ENCODE results near the gene NOXA1. TPM values are rescaled to one million over a fixed set of nuclear protein-coding genes. Genes with fewer than 3 reads are reported as not detected.

NOXA1 gene
- total RNA-seq, 4 donors from 2014 or later = 3.1 to 5.6 (median 4.4) TPM

- no peak overlapping the region for H3K4me3 ChIP-seq (ENCODE audit: low read depth, poor library complexity, severe bottlenecking)
- 77 to 91% methylated on average over 11 to 12 of the region's 12 CpGs for WGBS, 2 donors
- TF ChIP-seq CTCF (IDR thresholded peaks at IDR 0.05) (no peak), POLR2A (IDR thresholded peaks at IDR 0.05) (no peak)
- peak in 1 of 2 donors; percentile 68 for DNase-seq (ENCODE audit: low spot score in 2 of 2)
- intact Hi-C loops (cut with DNase I; ENCODE audit: low total_unique reads) = no loop called here
Observed at GRCh38 chr9:137379761-137380161, 43.4 kb upstream of the NOXA1 start.

- no peak overlapping the region for H3K4me3 ChIP-seq (ENCODE audit: low read depth, poor library complexity, severe bottlenecking)
- TF ChIP-seq CTCF (IDR thresholded peaks at IDR 0.05) (no peak), POLR2A (IDR thresholded peaks at IDR 0.05) (no peak)
- DNase-seq (ENCODE audit: low spot score in 2 of 2) = no peak
- 80 to 91% methylated on average over 8 to 10 of the region's 16 CpGs for WGBS, 2 donors
- intact Hi-C loops (cut with DNase I; ENCODE audit: low total_unique reads) = no loop called here
Observed at GRCh38 chr9:137380171-137380570, 43.0 kb upstream of the NOXA1 start.

GRCh38 chr9:137380606-137381005, 42.6 kb upstream of the NOXA1 start:
- WGBS, 2 donors = 72 to 98% methylated on average over 4 of the region's 7 CpGs
- intact Hi-C loops (cut with DNase I; ENCODE audit: low total_unique reads) = no loop called here
- no peak overlapping the region for H3K4me3 ChIP-seq (ENCODE audit: low read depth, poor library complexity, severe bottlenecking)
- no peak for TF ChIP-seq POLR2A (IDR thresholded peaks at IDR 0.05)
- TF ChIP-seq CTCF (IDR thresholded peaks at IDR 0.05) = no peak
- DNase-seq (ENCODE audit: low spot score in 2 of 2) = peak in 1 of 2 donors; percentile 32

- no peak overlapping the region for H3K4me3 ChIP-seq (ENCODE audit: low read depth, poor library complexity, severe bottlenecking)
- 91% methylated on average over 53 of the region's 53 CpGs for WGBS, 2 donors
- TF ChIP-seq CTCF (IDR thresholded peaks at IDR 0.05) (no peak), POLR2A (IDR thresholded peaks at IDR 0.05) (no peak)
- intact Hi-C loops (cut with DNase I; ENCODE audit: low total_unique reads) = no loop called here
- DNase-seq (ENCODE audit: low spot score in 2 of 2) = peak in 1 of 2 donors; percentile 70
Observed at GRCh38 chr9:137381501-137382443, 41.4 kb upstream of the NOXA1 start.

- TF ChIP-seq CTCF (IDR thresholded peaks at IDR 0.05) = no peak
- TF ChIP-seq POLR2A (IDR thresholded peaks at IDR 0.05) = no peak
- H3K4me3 ChIP-seq (ENCODE audit: low read depth, poor library complexity, severe bottlenecking) = no peak overlapping the region
- peak in 1 of 2 donors; percentile 74 for DNase-seq (ENCODE audit: low spot score in 2 of 2)
- intact Hi-C loops (cut with DNase I; ENCODE audit: low total_unique reads) = no loop called here
- 86 to 89% methylated on average over 23 to 24 of the region's 25 CpGs for WGBS, 2 donors
Observed at GRCh38 chr9:137382444-137383080, 40.6 kb upstream of the NOXA1 start.

Measured in lower leg skin (tissue), 4 donors.